Coronary artery (tissue), 2 donors: ENCODE results near the gene EYA2.

ENCODE experiments used
- DNase-seq: peaks from one replicate; pipeline ENCODE4 v3.0.0-alpha.2; 2017; ENCODE audit warnings: low spot score
- H3K27ac ChIP-seq, 2 donors: fragments of 200-600 bp; sonication (generic); one replicate each; pipeline ENCODE4 v1.5.1; 2016 to 2019
- H3K4me3 ChIP-seq: fragments of 200-600 bp; sonication (generic); 2 replicates; pipeline ENCODE4 v1.5.1; 2016; ENCODE audit warnings: mild to moderate bottlenecking, moderate library complexity
- TF ChIP-seq, protein P1 (sequence below): fragments of 200-600 bp; sonication (generic); IDR thresholded peaks from one replicate; pipeline ENCODE4 v1.5.1; 2019; ENCODE audit warnings: antibody characterized with exemption

Gene EYA2

DNA sequence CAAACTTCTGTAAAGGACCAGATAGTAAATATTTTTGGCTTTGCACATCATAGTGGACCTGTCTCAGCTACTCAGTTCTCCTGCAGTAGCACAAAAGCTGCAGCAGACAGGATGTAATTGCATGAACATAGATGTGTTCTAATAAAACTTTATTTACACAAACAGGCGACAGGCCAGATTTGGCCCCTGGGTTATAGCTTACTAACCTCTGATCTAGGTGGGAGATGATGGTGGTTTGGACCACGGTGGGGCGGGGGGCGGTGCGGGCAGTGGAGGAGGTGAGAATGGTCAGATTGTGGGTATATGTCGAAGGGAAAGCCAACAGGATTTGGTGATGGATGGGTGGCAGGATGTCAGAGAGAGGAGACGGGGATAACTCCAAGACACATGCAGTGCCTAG lies 265.6 kb downstream of the EYA2 start:
- TF ChIP-seq, protein P1, sequence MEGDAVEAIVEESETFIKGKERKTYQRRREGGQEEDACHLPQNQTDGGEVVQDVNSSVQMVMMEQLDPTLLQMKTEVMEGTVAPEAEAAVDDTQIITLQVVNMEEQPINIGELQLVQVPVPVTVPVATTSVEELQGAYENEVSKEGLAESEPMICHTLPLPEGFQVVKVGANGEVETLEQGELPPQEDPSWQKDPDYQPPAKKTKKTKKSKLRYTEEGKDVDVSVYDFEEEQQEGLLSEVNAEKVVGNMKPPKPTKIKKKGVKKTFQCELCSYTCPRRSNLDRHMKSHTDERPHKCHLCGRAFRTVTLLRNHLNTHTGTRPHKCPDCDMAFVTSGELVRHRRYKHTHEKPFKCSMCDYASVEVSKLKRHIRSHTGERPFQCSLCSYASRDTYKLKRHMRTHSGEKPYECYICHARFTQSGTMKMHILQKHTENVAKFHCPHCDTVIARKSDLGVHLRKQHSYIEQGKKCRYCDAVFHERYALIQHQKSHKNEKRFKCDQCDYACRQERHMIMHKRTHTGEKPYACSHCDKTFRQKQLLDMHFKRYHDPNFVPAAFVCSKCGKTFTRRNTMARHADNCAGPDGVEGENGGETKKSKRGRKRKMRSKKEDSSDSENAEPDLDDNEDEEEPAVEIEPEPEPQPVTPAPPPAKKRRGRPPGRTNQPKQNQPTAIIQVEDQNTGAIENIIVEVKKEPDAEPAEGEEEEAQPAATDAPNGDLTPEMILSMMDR = no peak
- no peak for DNase-seq
- Histone ChIP-seq H3K4me3 (no peak overlapping the region), H3K27ac (no peak overlapping the region)

DNA sequence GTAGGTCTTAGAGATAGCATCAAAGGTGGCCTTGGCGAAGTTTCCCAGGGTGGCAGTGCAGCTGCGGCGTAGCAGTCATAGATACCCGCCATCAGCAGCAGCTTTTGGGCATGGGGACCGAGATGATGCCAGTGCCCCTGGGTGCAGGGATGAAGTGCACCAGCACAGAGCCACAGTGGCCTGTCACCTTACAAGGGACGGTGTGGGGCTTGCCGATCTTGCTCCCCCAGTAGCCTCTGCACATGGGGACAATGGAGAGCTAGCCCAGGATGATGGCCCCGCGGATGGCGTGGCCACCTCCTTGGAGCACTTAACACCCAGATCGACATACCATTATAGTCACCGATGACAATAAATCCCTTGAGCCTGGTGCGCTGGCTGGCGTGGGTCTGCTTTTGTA lies 266.3 kb downstream of the EYA2 start:
- TF ChIP-seq, protein P1 = no peak
- Histone ChIP-seq H3K27ac (no peak overlapping the region), H3K4me3 (no peak overlapping the region)
- DNase-seq = no peak

DNA sequence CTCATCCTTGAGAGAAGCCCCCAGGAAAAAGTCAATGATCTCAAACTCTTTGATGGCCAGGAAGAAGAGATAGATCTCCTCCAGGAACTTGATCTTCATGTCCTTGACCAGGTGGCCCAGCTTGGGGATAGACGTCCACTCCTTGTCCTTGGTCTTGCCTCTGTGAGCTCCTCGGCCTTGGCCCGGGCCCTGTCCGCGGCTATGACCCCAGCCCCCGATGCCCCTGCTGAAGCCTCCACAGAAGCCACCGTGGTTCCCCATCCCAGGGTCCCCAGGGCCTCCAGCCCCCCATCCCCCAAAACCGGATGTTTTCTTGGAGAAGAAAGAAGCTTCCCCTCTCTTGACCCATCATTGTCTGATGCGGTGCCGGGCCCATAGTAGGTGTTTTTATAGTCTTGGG lies 266.8 kb downstream of the EYA2 start:
- TF ChIP-seq, protein P1 = no peak
- no peak for DNase-seq
- Histone ChIP-seq H3K4me3 (no peak overlapping the region), H3K27ac (no peak overlapping the region)

DNA sequence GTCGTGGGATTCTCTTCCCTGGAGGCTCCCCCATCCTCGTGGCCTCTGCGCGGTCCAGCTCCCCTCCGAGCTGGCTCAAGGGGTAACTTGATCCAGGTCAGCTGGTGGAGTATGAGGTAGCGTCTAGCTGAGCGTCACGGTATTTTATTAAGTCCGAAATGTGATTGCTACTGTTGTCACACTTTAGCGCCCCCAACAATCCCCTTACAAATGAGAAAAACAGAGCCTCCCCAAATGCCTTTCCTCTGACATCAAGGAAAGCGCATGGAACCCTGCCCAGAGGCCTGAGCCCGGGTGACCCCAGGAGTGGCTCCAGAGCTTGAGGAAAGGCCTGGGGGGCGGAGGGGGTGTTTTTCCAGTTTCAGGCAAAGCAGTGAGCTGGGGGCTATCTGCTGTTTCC lies 269.5 kb downstream of the EYA2 start:
- TF ChIP-seq, protein P1 = no peak
- H3K27ac ChIP-seq = no peak overlapping the region
- no peak for DNase-seq
- H3K4me3 ChIP-seq = no peak overlapping the region

DNA sequence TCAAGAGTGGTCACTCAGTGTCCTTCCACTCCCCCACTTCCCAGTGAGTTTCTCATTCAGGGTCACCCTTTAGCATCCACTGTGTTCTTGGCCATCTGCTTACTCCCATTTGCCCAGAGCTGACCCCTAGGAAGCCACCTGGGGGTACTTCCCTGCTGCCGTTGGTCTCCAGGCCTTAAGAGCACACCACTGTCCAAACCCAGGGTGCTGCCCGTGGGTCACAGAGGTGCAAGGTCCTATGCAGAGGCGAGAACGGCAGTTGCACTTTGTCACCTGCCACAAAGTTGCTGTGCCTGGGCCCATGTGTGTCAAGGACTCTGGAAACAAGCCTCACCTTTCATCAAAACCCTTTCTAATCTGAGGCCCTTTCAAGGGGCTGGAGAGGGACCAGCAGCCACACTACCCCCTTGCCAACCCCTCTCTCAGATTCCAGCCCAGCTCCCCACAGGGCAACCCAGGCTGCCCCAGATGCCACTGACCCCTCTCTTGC lies 270.8 kb downstream of the EYA2 start:
- TF ChIP-seq, protein P1 = no peak
- DNase-seq = no peak
- Histone ChIP-seq H3K27ac (no peak overlapping the region), H3K4me3 (no peak overlapping the region)

DNA sequence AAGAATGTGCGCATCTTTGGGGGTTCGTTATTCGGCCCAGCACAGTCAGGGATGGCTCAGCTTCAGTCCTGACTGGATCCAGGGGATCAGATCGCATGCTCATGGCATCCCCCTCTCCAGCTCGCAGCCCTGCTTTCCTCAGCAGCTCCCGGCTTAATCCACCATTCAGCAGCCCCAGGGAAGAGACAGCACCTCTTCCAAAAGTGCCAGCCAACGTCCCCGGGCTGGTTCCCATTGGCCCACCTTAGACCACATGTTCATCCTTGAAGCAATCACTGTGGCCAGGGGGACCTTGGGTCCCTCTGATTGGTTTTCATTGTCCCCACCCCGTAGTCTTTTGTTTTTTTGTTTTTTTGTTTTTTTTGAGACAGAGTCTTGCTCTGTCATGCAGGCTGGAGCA lies 273.2 kb downstream of the EYA2 start:
- TF ChIP-seq, protein P1 = no peak
- Histone ChIP-seq H3K27ac (no peak overlapping the region), H3K4me3 (no peak overlapping the region)
- no peak for DNase-seq

DNA sequence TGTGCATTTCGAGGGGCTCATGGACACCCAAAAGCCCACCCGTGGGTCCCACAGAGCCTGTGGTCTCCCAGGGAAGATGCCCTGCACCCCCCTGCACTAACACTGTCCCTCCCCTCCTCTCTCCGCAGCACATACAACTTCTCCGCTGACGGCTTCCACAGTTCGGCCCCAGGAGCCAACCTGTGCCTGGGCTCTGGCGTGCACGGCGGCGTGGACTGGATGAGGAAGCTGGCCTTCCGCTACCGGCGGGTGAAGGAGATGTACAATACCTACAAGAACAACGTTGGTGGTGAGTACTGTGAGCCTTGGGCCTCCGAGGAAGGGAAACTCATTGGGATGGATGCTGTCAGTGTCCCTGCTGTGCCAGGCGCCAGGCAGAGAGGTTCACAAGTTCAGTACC lies 277.9 kb downstream of the EYA2 start:
- Histone ChIP-seq H3K4me3 (no peak overlapping the region), H3K27ac (no peak overlapping the region)
- TF ChIP-seq, protein P1 = no peak
- DNase-seq = no peak
